HCT116 (cell line): ENCODE measurements around the gene MYL4. TPM values are rescaled to one million over a fixed set of nuclear protein-coding genes. Genes with fewer than 3 reads are reported as not detected.

ENCODE experiments used
- ATAC-seq: fragments of 200-7000 bp; cut with Tn5 transposase; 2 replicates; pipeline ENCODE4 v1.9.1; 2020; ENCODE audit warnings: mild to moderate bottlenecking, moderate library complexity
- BruUV-seq: library from RNA; stranded (reverse); fragments of 400-500 nt; replicated peaks from 2 replicates; lab custom pipeline; 2021; lab: Mats Ljungman, UMichigan
- CTCF ChIA-PET: fragments of 300-600 bp; sonication (Branson Sonifier 250); formaldehyde crosslinking; loops from one replicate; lab custom pipeline; 2021; ENCODE audit warnings: antibody characterized with exemption; lab: Charles Lee
- POLR2A ChIA-PET: fragments of 300-600, 350-600 bp; sonication (Branson Sonifier 250); formaldehyde crosslinking; loops from one replicate; lab custom pipeline; 2021; ENCODE audit warnings: antibody characterized with exemption; lab: Charles Lee
- RAD21 ChIA-PET, 2 experiments: fragments of 300-600 bp; sonication (Branson Sonifier 250); formaldehyde crosslinking; loops; one replicate each; lab custom pipeline; 2023; ENCODE audit warnings: low total read pairs in 2 of 2; ENCODE audit not compliant: uncharacterized antibody in 2 of 2, unreplicated experiment in 2 of 2, low non-redundant PET in 1 of 2; lab: Charles Lee
- DNase-seq: peaks from one replicate; pipeline ENCODE4 v3.0.0-alpha.2; 2010; ENCODE audit warnings: low read depth, low spot score
- H2AFZ ChIP-seq: fragments of 200-600 bp; shearing (Covaris generic), sonication (generic); 2 replicates; pipeline ENCODE4 v1.6.1; 2017; ENCODE audit warnings: low read depth, mixed run types, mixed read lengths, antibody characterized with exemption, low read length; ENCODE audit not compliant: poor library complexity, severe bottlenecking
- H3K27ac ChIP-seq: 2 replicates; pipeline ENCODE4 v1.5.1; 2012; ENCODE audit warnings: low read depth, low read length
- H3K27me3 ChIP-seq: fragments of 200-600 bp; sonication (generic); 2 replicates; pipeline ENCODE4 v1.6.1; 2016; ENCODE audit warnings: mixed run types, low read length, mixed read lengths; ENCODE audit not compliant: insufficient read depth
- H3K36me3 ChIP-seq, 2 experiments: fragments of 200-500 bp in 1 of 2; fragments of 200-600 bp in 1 of 2; sonication (Bioruptor generic) in 1 of 2; sonication (generic) in 1 of 2; 2 replicates each; pipeline versions ENCODE4 v1.5.1 to v1.6.1; 2014 to 2016; ENCODE audit warnings: low read length in 2 of 2, inconsistent platforms in 1 of 2, mixed read lengths in 1 of 2, mixed run types in 1 of 2; ENCODE audit not compliant: insufficient read depth in 2 of 2, control insufficient read depth in 1 of 2
- H3K4me1 ChIP-seq, 2 experiments: fragments of 200-600 bp in 1 of 2; sonication (generic) in 1 of 2; 2 replicates each; pipeline versions ENCODE4 v1.5.1 to v1.6.1; 2012 to 2017; ENCODE audit warnings: low read length in 2 of 2, inconsistent platforms in 1 of 2, mild to moderate bottlenecking in 1 of 2, mixed read lengths in 1 of 2, mixed run types in 1 of 2, moderate library complexity in 1 of 2; ENCODE audit not compliant: insufficient read depth in 2 of 2, control insufficient read depth in 1 of 2
- H3K4me2 ChIP-seq: fragments of 200-600 bp; sonication (generic); 2 replicates; pipeline ENCODE4 v1.6.1; 2017; ENCODE audit warnings: mixed run types, low read length, mixed read lengths
- H3K4me3 ChIP-seq, 2 experiments: fragments of 200-600 bp in 1 of 2; sonication (generic) in 1 of 2; replicated peaks in 1 of 2; 2 replicates each; pipeline ENCODE4 v1.5.1; 2011 to 2016; ENCODE audit warnings: low read length in 2 of 2, control low read depth in 1 of 2, low read depth in 1 of 2, mild to moderate bottlenecking in 1 of 2, mixed read lengths in 1 of 2, mixed run types in 1 of 2
- H3K79me2 ChIP-seq: fragments of 200-600 bp; sonication (generic); 2 replicates; pipeline ENCODE4 v1.6.1; 2017; ENCODE audit warnings: mild to moderate bottlenecking, mixed run types, low read length, moderate library complexity, mixed read lengths; ENCODE audit not compliant: insufficient read depth
- H3K9ac ChIP-seq: fragments of 200-600 bp; sonication (generic); 2 replicates; pipeline ENCODE4 v1.6.1; 2016; ENCODE audit warnings: low read length, mixed read lengths
- H3K9me2 ChIP-seq: fragments of 200-600 bp; sonication (generic), shearing (Covaris generic); 2 replicates; pipeline ENCODE4 v1.6.1; 2017; ENCODE audit warnings: mixed run types, mild to moderate bottlenecking, moderate library complexity; ENCODE audit not compliant: insufficient read depth
- H3K9me3 ChIP-seq, 2 experiments: fragments of 200-500 bp in 1 of 2; fragments of 200-600 bp in 1 of 2; sonication (Bioruptor generic) in 1 of 2; sonication (generic) in 1 of 2; 2 replicates each; pipeline ENCODE4 v1.6.1; 2014 to 2017; ENCODE audit warnings: low read length in 2 of 2, mixed read lengths in 2 of 2, inconsistent platforms in 1 of 2, low read depth in 1 of 2, mild to moderate bottlenecking in 1 of 2, mixed run types in 1 of 2, moderate library complexity in 1 of 2; ENCODE audit not compliant: control insufficient read depth in 1 of 2, insufficient read depth in 1 of 2
- H4K20me1 ChIP-seq: fragments of 200-600 bp; sonication (generic), shearing (Covaris generic); 2 replicates; pipeline ENCODE4 v1.6.1; 2017; ENCODE audit warnings: mixed run types, mild to moderate bottlenecking, moderate library complexity; ENCODE audit not compliant: insufficient read depth
- ATF3 ChIP-seq: IDR thresholded peaks from 2 replicates; pipeline ENCODE4 v1.6.1; 2012
- CBX3 ChIP-seq: IDR thresholded peaks from 2 replicates; pipeline ENCODE4 v1.6.1; 2012; ENCODE audit warnings: low read depth
- EGR1 ChIP-seq: IDR thresholded peaks from 2 replicates; pipeline ENCODE4 v1.6.1; 2012; ENCODE audit warnings: low read depth
- ELF1 ChIP-seq: IDR thresholded peaks from 2 replicates; pipeline ENCODE4 v1.6.1; 2012; ENCODE audit warnings: low read depth, borderline replicate concordance
- EZH2 ChIP-seq: fragments of 200-600 bp; sonication (generic); IDR thresholded peaks from 2 replicates; pipeline ENCODE4 v1.6.1; 2017; ENCODE audit warnings: antibody characterized with exemption, mixed run types
- POLR2A ChIP-seq: IDR thresholded peaks from 2 replicates; pipeline ENCODE4 v1.7.0; 2011; ENCODE audit warnings: borderline replicate concordance; ENCODE audit not compliant: insufficient read depth, insufficient read length; ENCODE audit errors: extremely low read depth
- RAD21 ChIP-seq: IDR thresholded peaks from 2 replicates; pipeline ENCODE4 v1.6.1; 2012; ENCODE audit warnings: low read depth, mild to moderate bottlenecking
- TCF7L2 ChIP-seq: IDR thresholded peaks from 2 replicates; pipeline ENCODE4 v1.7.0; 2011; ENCODE audit warnings: borderline replicate concordance, inconsistent platforms; ENCODE audit not compliant: insufficient read depth, insufficient read length; ENCODE audit errors: extremely low read depth
- YY1 ChIP-seq: IDR thresholded peaks from 2 replicates; pipeline ENCODE4 v1.6.1; 2011; ENCODE audit warnings: low read length, low read depth, moderate library complexity, mild to moderate bottlenecking; ENCODE audit not compliant: insufficient replicate concordance; ENCODE audit errors: extremely low read depth
- intact Hi-C: fragments of 100-400 bp; cut with micrococcal nuclease; formaldehyde crosslinking; loops from 2 replicates; pipeline ENCODE4 v1.10.0; 2022
- total RNA-seq: library from RNA; stranded (reverse); gene quantifications from one replicate; pipeline ENCODE4 v1.2.1, GENCODE V29; 2021; ENCODE audit not compliant: unreplicated experiment
- TF ChIP-seq, protein P1 (sequence below): IDR thresholded peaks from 2 replicates; pipeline ENCODE4 v1.6.1; 2011; ENCODE audit warnings: mild to moderate bottlenecking, low read length, moderate library complexity; ENCODE audit not compliant: insufficient replicate concordance; ENCODE audit errors: extremely low read depth

Gene MYL4
- total RNA-seq, 1 experiment from 2014 or later: 0.32 TPM

GRCh38 chr17:47218896-47219430, 9.8 kb downstream of the MYL4 start:
- ChIA-PET CTCF (no interaction called here), RAD21 (no interaction called here), POLR2A (no interaction called here)
- no peaks in the 10 kb centered on the region for H3K9me2 ChIP-seq
- TF ChIP-seq EZH2: no peak
- TF ChIP-seq EGR1: no peak
- no peak for TF ChIP-seq ELF1
- TF ChIP-seq RAD21: no peak
- no peak for TF ChIP-seq TCF7L2
- TF ChIP-seq ATF3: no peak
- no peaks in the 10 kb centered on the region for H4K20me1 ChIP-seq
- H3K79me2 ChIP-seq: no peaks in the 10 kb centered on the region
- DNase-seq (no peak), ATAC-seq (no peak)
- no peak overlapping the region for H3K4me3 ChIP-seq
- BruUV-seq: no TSS peak
- H3K27me3 ChIP-seq: no peaks in the 10 kb centered on the region
- no peak overlapping the region for H2AFZ ChIP-seq
- intact Hi-C loops: no loop called here
- no peaks in the 10 kb centered on the region for H3K4me1 ChIP-seq
- no peaks in the 10 kb centered on the region for H3K36me3 ChIP-seq
- H3K9me3 ChIP-seq: no peaks in the 10 kb centered on the region; a peak in 1 of 4 replicates
- H3K27ac ChIP-seq: no peak overlapping the region
- no peak overlapping the region for H3K9ac ChIP-seq
- H3K4me2 ChIP-seq: no peak overlapping the region

GRCh38 chr17:47219621-47220475, 10.7 kb downstream of the MYL4 start:
- no peak overlapping the region for H3K9ac ChIP-seq
- intact Hi-C loops: no loop called here
- no peak overlapping the region for H3K27ac ChIP-seq
- no peaks in the 10 kb centered on the region for H4K20me1 ChIP-seq
- no peaks in the 10 kb centered on the region for H3K79me2 ChIP-seq
- no peak overlapping the region for H3K4me2 ChIP-seq
- no peaks in the 10 kb centered on the region for H3K9me2 ChIP-seq
- TF ChIP-seq EGR1 (no peak), YY1 (no peak), CBX3 (no peak), EZH2 (no peak), POLR2A (no peak)
- TF ChIP-seq, protein P1, sequence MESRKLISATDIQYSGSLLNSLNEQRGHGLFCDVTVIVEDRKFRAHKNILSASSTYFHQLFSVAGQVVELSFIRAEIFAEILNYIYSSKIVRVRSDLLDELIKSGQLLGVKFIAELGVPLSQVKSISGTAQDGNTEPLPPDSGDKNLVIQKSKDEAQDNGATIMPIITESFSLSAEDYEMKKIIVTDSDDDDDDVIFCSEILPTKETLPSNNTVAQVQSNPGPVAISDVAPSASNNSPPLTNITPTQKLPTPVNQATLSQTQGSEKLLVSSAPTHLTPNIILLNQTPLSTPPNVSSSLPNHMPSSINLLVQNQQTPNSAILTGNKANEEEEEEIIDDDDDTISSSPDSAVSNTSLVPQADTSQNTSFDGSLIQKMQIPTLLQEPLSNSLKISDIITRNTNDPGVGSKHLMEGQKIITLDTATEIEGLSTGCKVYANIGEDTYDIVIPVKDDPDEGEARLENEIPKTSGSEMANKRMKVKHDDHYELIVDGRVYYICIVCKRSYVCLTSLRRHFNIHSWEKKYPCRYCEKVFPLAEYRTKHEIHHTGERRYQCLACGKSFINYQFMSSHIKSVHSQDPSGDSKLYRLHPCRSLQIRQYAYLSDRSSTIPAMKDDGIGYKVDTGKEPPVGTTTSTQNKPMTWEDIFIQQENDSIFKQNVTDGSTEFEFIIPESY: no peak
- H3K36me3 ChIP-seq: no peaks in the 10 kb centered on the region
- H3K4me3 ChIP-seq: no peak overlapping the region
- RAD21 ChIA-PET: no interaction called here
- no peaks in the 10 kb centered on the region for H3K27me3 ChIP-seq
- no TSS peak for BruUV-seq
- H3K9me3 ChIP-seq: no peaks in the 10 kb centered on the region; a peak in 1 of 4 replicates
- H2AFZ ChIP-seq: no peak overlapping the region
- H3K4me1 ChIP-seq: peaks cover 0 to under 1% of the 10 kb centered on the region in 2 experiments; a peak in 1 of 4 replicates
- no peak for DNase-seq
- ATAC-seq: no peak
- POLR2A ChIA-PET: no interaction called here
- CTCF ChIA-PET: interaction anchor here (0.8 kb wide), 1 partner anchor 9 kb away, joined by 3 read pairs; no protein-coding TSS in a partner anchor
